H1 (cell line): ENCODE data around the gene DFFB. TPM values are rescaled to one million over a fixed set of nuclear protein-coding genes. Genes with fewer than 3 reads are reported as not detected.

Source experiments
- CTCF ChIA-PET: fragments of 300-600 bp; sonication (Branson Sonifier 250); formaldehyde crosslinking; loops from one replicate; lab custom pipeline; 2021; ENCODE audit not compliant: partially characterized antibody; lab: Charles Lee
- POLR2A ChIA-PET: fragments of 300-600 bp; sonication (Branson Sonifier 250); formaldehyde crosslinking; loops from one replicate; lab custom pipeline; 2021; ENCODE audit warnings: inconsistent platforms; ENCODE audit not compliant: partially characterized antibody; lab: Charles Lee
- DNase-seq, 2 experiments: peaks; one replicate each; pipeline versions ENCODE4 v3.0.0 to v3.0.0-alpha.2; 2010 to 2022; ENCODE audit warnings: low spot score in 2 of 2, low read depth in 1 of 2, mixed read lengths in 1 of 2
- FAIRE-seq: peaks from 2 replicates; lab custom pipeline; 2011; peaks lifted over from hg19 to GRCh38; lab: Jason Lieb, UNC
- H2AFZ ChIP-seq: 2 replicates; pipeline ENCODE4 v1.8.1; 2012; ENCODE audit warnings: low read length, inconsistent platforms
- H2AK5ac ChIP-seq: 2 replicates; pipeline ENCODE4 v1.6.1; 2013; ENCODE audit warnings: low read depth, low read length
- H2BK120ac ChIP-seq: replicated peaks from 2 replicates; pipeline ENCODE3; 2013; ENCODE audit warnings: low read depth, low read length, inconsistent platforms
- H2BK12ac ChIP-seq: 2 replicates; pipeline ENCODE4 v1.6.1; 2013; ENCODE audit warnings: low read depth, low read length
- H2BK15ac ChIP-seq: 2 replicates; pipeline ENCODE4 v1.6.1; 2013; ENCODE audit warnings: low read length
- H2BK20ac ChIP-seq: 2 replicates; pipeline ENCODE4 v1.6.1; 2013; ENCODE audit warnings: low read length
- H2BK5ac ChIP-seq: 2 replicates; pipeline ENCODE4 v1.6.1; 2013; ENCODE audit warnings: low read depth, low read length
- H3K14ac ChIP-seq: 2 replicates; pipeline ENCODE4 v1.6.1; 2013; ENCODE audit warnings: inconsistent platforms; ENCODE audit not compliant: insufficient read length
- H3K18ac ChIP-seq: 2 replicates; pipeline ENCODE4 v1.6.1; 2013; ENCODE audit warnings: low read length; ENCODE audit errors: extremely low read depth
- H3K23ac ChIP-seq: 2 replicates; pipeline ENCODE4 v1.6.1; 2013; ENCODE audit warnings: inconsistent platforms; ENCODE audit not compliant: insufficient read length
- H3K23me2 ChIP-seq: 2 replicates; pipeline ENCODE4 v1.6.1; 2013; ENCODE audit warnings: low read depth, low read length
- H3K27ac ChIP-seq: 2 replicates; pipeline ENCODE4 v1.6.1; 2011; ENCODE audit warnings: low read depth, low read length, inconsistent platforms
- H3K27me3 ChIP-seq, 4 experiments: replicated peaks in 1 of 4; 1 replicate in 1 of 4; 2 replicates in 3 of 4; pipeline versions ENCODE4 v1.6.1 to v1.8.1; 2011 to 2013; ENCODE audit warnings: low read length in 3 of 4, mild to moderate bottlenecking in 3 of 4, inconsistent platforms in 2 of 4, mixed read lengths in 2 of 4, moderate library complexity in 1 of 4; ENCODE audit not compliant: control insufficient read depth in 3 of 4, insufficient read depth in 3 of 4; ENCODE audit errors: extremely low read depth in 1 of 4
- H3K36me3 ChIP-seq, 4 experiments: 2 replicates each; pipeline versions ENCODE4 v1.6.1 to v1.8.1; 2011 to 2013; ENCODE audit warnings: mild to moderate bottlenecking in 4 of 4, low read length in 3 of 4, moderate library complexity in 2 of 4, control low read depth in 1 of 4, inconsistent platforms in 1 of 4; ENCODE audit not compliant: insufficient read depth in 4 of 4, control insufficient read depth in 2 of 4
- H3K4ac ChIP-seq: replicated peaks from 2 replicates; pipeline ENCODE3; 2013; ENCODE audit warnings: low read length, low read depth, mixed read lengths, inconsistent platforms; ENCODE audit not compliant: insufficient read length
- H3K4me1 ChIP-seq, 4 experiments: replicated peaks in 1 of 4; 1 replicate in 1 of 4; 2 replicates in 3 of 4; pipeline versions ENCODE4 v1.6.1 to v1.8.1; 2011 to 2013; ENCODE audit warnings: low read length in 3 of 4, inconsistent platforms in 2 of 4, mixed read lengths in 1 of 4; ENCODE audit not compliant: insufficient read depth in 4 of 4, control insufficient read depth in 3 of 4
- H3K4me2 ChIP-seq, 2 experiments: 2 replicates each; pipeline versions ENCODE4 v1.6.1 to v1.8.1; 2011 to 2013; ENCODE audit warnings: low read depth in 2 of 2, low read length in 2 of 2, control low read depth in 1 of 2, inconsistent platforms in 1 of 2, mild to moderate bottlenecking in 1 of 2; ENCODE audit not compliant: insufficient read depth in 1 of 2
- H3K4me3 ChIP-seq, 4 experiments: fragments of 200-600, 300-600 bp in 1 of 4; sonication (generic), shearing (Covaris generic), sonication (Bioruptor Twin) in 1 of 4; 2 replicates each; pipeline versions ENCODE4 v1.5.1 to v1.8.1; 2011 to 2016; ENCODE audit warnings: low read length in 4 of 4, low read depth in 3 of 4, control low read depth in 2 of 4, inconsistent platforms in 2 of 4, mild to moderate bottlenecking in 2 of 4, mixed read lengths in 1 of 4, moderate library complexity in 1 of 4; ENCODE audit not compliant: insufficient read depth in 2 of 4; ENCODE audit errors: extremely low read depth in 1 of 4
- H3K56ac ChIP-seq: replicated peaks from 2 replicates; pipeline ENCODE3; 2013; ENCODE audit warnings: low read depth, mild to moderate bottlenecking, mixed read lengths, low read length, inconsistent platforms; ENCODE audit not compliant: insufficient read length
- H3K79me1 ChIP-seq: 2 replicates; pipeline ENCODE4 v1.6.1; 2013; ENCODE audit warnings: low read depth, low read length, control low read depth
- H3K79me2 ChIP-seq, 2 experiments: 2 replicates each; pipeline versions ENCODE4 v1.6.1 to v1.8.1; 2012 to 2013; ENCODE audit warnings: low read length in 2 of 2, mild to moderate bottlenecking in 2 of 2, inconsistent platforms in 1 of 2; ENCODE audit not compliant: insufficient read depth in 2 of 2, control insufficient read depth in 1 of 2
- H3K9ac ChIP-seq, 4 experiments: replicated peaks in 1 of 4; 1 replicate in 1 of 4; 2 replicates in 3 of 4; pipeline versions ENCODE4 v1.6.1 to v1.8.1; 2011 to 2013; ENCODE audit warnings: low read depth in 3 of 4, low read length in 3 of 4, control low read depth in 2 of 4, mild to moderate bottlenecking in 2 of 4, moderate library complexity in 2 of 4, inconsistent platforms in 1 of 4; ENCODE audit errors: extremely low read depth in 1 of 4
- H3K9me3 ChIP-seq, 2 experiments: 2 replicates each; pipeline versions ENCODE4 v1.6.1 to v1.8.1; 2012 to 2013; ENCODE audit warnings: mild to moderate bottlenecking in 2 of 2, moderate library complexity in 2 of 2, control low read depth in 1 of 2, inconsistent platforms in 1 of 2, low read depth in 1 of 2, low read length in 1 of 2, mixed read lengths in 1 of 2; ENCODE audit not compliant: insufficient read depth in 2 of 2
- H4K20me1 ChIP-seq, 2 experiments: replicated peaks in 1 of 2; 2 replicates each; pipeline versions ENCODE3 to v1.8.1; 2011 to 2013; ENCODE audit warnings: inconsistent platforms in 2 of 2, low read length in 2 of 2, mild to moderate bottlenecking in 1 of 2; ENCODE audit not compliant: insufficient read depth in 2 of 2, control insufficient read depth in 1 of 2
- H4K5ac ChIP-seq: 2 replicates; pipeline ENCODE4 v1.6.1; 2013; ENCODE audit warnings: low read length, low read depth, mixed read lengths, inconsistent platforms; ENCODE audit not compliant: insufficient read length
- H4K8ac ChIP-seq: 2 replicates; pipeline ENCODE4 v1.8.0; 2013; ENCODE audit warnings: mild to moderate bottlenecking, moderate library complexity, low read length, inconsistent platforms; ENCODE audit not compliant: insufficient read depth; ENCODE audit errors: extremely low read depth
- H4K91ac ChIP-seq: replicated peaks from 2 replicates; pipeline ENCODE3; 2013; ENCODE audit warnings: low read length, mixed read lengths, inconsistent platforms; ENCODE audit not compliant: insufficient read length
- EGR1 ChIP-seq: IDR thresholded peaks from 2 replicates; pipeline ENCODE4 v1.6.1; 2011; ENCODE audit warnings: low read depth, low read length, borderline replicate concordance
- KDM1A ChIP-seq: fragments of 200-600, 300-600 bp; sonication (generic); IDR thresholded peaks from 2 replicates; pipeline ENCODE4 v1.7.1; 2016; ENCODE audit warnings: mild to moderate bottlenecking, low read length, borderline replicate concordance
- NANOG ChIP-seq: IDR thresholded peaks from 2 replicates; pipeline ENCODE4 v1.6.1; 2011; ENCODE audit warnings: low read length, low read depth, mild to moderate bottlenecking, inconsistent platforms; ENCODE audit not compliant: insufficient read depth, poor library complexity, severe bottlenecking
- RAD21 ChIP-seq, 2 experiments: IDR thresholded peaks in 1 of 2; conservative IDR thresholded peaks in 1 of 2; 2 replicates each; pipeline ENCODE4 v1.6.1; 2011; ENCODE audit warnings: low read depth in 2 of 2, low read length in 2 of 2, improper control_type of control experiment in 1 of 2, inconsistent platforms in 1 of 2, mild to moderate bottlenecking in 1 of 2, moderate library complexity in 1 of 2
- SIN3A ChIP-seq, 2 experiments: IDR thresholded peaks in 1 of 2; conservative IDR thresholded peaks in 1 of 2; 2 replicates each; pipeline ENCODE4 v1.6.1; 2011 to 2012; ENCODE audit warnings: low read length in 2 of 2, improper control_type of control experiment in 1 of 2, low read depth in 1 of 2, mild to moderate bottlenecking in 1 of 2
- TAF1 ChIP-seq: IDR thresholded peaks from 2 replicates; pipeline ENCODE4 v1.6.1; 2011; ENCODE audit warnings: mild to moderate bottlenecking, low read depth, low read length
- WGBS, 2 experiments: shearing (Covaris generic) in 1 of 2; methylation state at CpG; one replicate each; pipeline versions ENCODE4 v1.1.6 to v1.1.7; 2013 to 2015; ENCODE audit warnings: low lambda C conversion rate in 2 of 2, mixed read lengths in 2 of 2, inconsistent platforms in 1 of 2, low coverage in 1 of 2, missing lambda C conversion rate in 1 of 2; ENCODE audit not compliant: insufficient replicate concordance in 2 of 2, insufficient coverage in 1 of 2, insufficient read length in 1 of 2; ENCODE audit errors: extremely low coverage in 1 of 2, missing lambda C conversion rate in 1 of 2; 5-methylcytosine and 5-hydroxymethylcytosine counted together
- polyA plus RNA-seq, 7 experiments: library from polyadenylated mRNA; depleted of rRNA in 3 of 7; stranded (reverse) in 5 of 7; unstranded in 2 of 7; fragments of >200 nt in 5 of 7; fragments of 200-250 nt in 2 of 7; gene quantifications; 1 replicate in 5 of 7; 2 replicates in 1 of 7; 4 replicates in 1 of 7; pipeline versions ENCODE4 v1.2.1 to v1.2.3, GENCODE V29; 2011 to 2013; ENCODE audit warnings: missing spikeins in 2 of 7, mixed read lengths in 2 of 7
- total RNA-seq: library from RNA; stranded (reverse); fragmentation: NEBNext Ultra II Directional; extraction: Animal tissue kit (Norgen Biotek cat#: 25700); gene quantifications from 2 replicates; pipeline ENCODE4 v1.2.1, GENCODE V29; 2021

DFFB gene
- total and polyA plus RNA-seq, 2 of the 8 experiments (the other 6 are each of a cell fraction or from before 2014, with no cell fraction given), result 8.6 to 11.9 TPM

DNA sequence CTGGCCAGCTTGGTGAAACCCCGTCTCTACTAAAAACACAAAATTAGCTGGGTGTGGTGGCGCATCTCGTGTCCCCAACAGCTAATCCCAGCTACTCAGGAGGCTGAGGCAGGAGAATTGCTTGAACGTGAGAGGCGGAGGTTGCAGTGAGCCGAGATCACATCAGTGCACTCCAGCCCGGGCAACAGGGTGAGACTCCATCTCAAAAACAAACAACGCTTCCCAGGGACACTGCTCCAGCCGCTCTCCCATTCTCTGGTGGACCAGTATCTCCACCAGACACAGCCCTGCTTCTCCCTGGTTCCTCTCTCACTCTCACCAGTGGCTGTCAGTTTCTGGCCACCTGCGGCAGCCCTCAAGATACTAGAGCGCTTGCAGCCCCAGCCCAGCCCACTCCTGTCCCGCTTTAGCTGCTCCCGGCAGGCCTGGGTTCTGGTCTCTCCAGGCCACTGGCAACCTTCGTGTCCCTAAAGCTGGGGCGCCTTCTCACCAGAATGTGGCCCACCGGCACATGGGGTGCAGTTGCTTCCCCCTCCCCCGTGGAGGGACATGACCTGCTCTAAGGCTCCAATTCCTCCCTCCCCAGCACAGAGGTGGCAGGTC is 40.0 kb upstream of the DFFB start:
- no peaks in the 10 kb centered on the region for H3K79me1 ChIP-seq
- no peak overlapping the region for H2BK20ac ChIP-seq
- ChIA-PET POLR2A (interaction anchor here (0.9 kb wide), 1 partner anchor 22 kb away, joined by 3 read pairs; no protein-coding TSS in a partner anchor), CTCF (interaction anchor here (0.6 to 2.7 kb wide), 4 partner anchors 11 to 42 kb away, joined by 3 to 8 read pairs (median 5); no protein-coding TSS in a partner anchor)
- H3K56ac ChIP-seq, result no peak overlapping the region
- no peak overlapping the region for H2BK15ac ChIP-seq
- no peak for DNase-seq
- no peaks in the 10 kb centered on the region for H3K27me3 ChIP-seq
- no peaks in the 10 kb centered on the region for H3K9me3 ChIP-seq
- H4K5ac ChIP-seq, result no peak overlapping the region
- no peak overlapping the region for H2AFZ ChIP-seq
- no peak overlapping the region for H3K23ac ChIP-seq
- H3K4me1 ChIP-seq, result no peaks in the 10 kb centered on the region; a peak in 1 of 7 replicates
- H4K20me1 ChIP-seq, result peaks cover 0 to 1% of the 10 kb centered on the region in 2 experiments
- FAIRE-seq, result no peak
- no peak overlapping the region for H3K14ac ChIP-seq
- no peak overlapping the region for H3K4me2 ChIP-seq
- TF ChIP-seq RAD21 (IDR thresholded peaks at IDR 0.05 in 1 of 2, conservative IDR thresholded peaks at IDR 0.05 in 1 of 2; ENCODE audit: low read depth in 2 of 2, low read length in 2 of 2) (no peak), TAF1 (no peak), SIN3A (conservative IDR thresholded peaks at IDR 0.05 in 1 of 2, IDR thresholded peaks at IDR 0.05 in 1 of 2; ENCODE audit: low read depth in 1 of 2, low read length in 2 of 2) (no peak), KDM1A (no peak), EGR1 (no peak), NANOG (no peak)
- H3K4ac ChIP-seq, result no peak overlapping the region
- peaks cover 0 to 3% (median 0%) of the 10 kb centered on the region in 4 experiments; a peak in 1 of 8 replicates for H3K36me3 ChIP-seq
- H3K79me2 ChIP-seq, result no peaks in the 10 kb centered on the region
- no peak overlapping the region for H4K8ac ChIP-seq
- H2BK120ac ChIP-seq, result no peak overlapping the region
- H2AK5ac ChIP-seq, result no peak overlapping the region
- H3K4me3 ChIP-seq, result no peak overlapping the region
- no peak overlapping the region for H3K9ac ChIP-seq
- no peak overlapping the region; the same call in 1 of the 2 replicates for H2BK5ac ChIP-seq
- H3K27ac ChIP-seq, result no peak overlapping the region
- 94% methylated on average over 17 of the region's 17 CpGs; no CpG with 5 or more reads in 1 of the 2 experiments for WGBS, 2 experiments
- H3K18ac ChIP-seq, result no peak overlapping the region
- H2BK12ac ChIP-seq, result no peak overlapping the region; the same call in 1 of the 2 replicates
- no peaks in the 10 kb centered on the region for H3K23me2 ChIP-seq
- no peak overlapping the region for H4K91ac ChIP-seq
